GM18508 (cell line): Measurements from ENCODE around the gene POU6F1.

ENCODE experiments used
- ATAC-seq: cut with Tn5 transposase; IDR thresholded peaks from one replicate; pipeline ENCODE4 v1.9.1; 2021; ENCODE audit warnings: moderate number of reproducible peaks; ENCODE audit not compliant: insufficient read depth, unreplicated experiment

The POU6F1 gene

DNA sequence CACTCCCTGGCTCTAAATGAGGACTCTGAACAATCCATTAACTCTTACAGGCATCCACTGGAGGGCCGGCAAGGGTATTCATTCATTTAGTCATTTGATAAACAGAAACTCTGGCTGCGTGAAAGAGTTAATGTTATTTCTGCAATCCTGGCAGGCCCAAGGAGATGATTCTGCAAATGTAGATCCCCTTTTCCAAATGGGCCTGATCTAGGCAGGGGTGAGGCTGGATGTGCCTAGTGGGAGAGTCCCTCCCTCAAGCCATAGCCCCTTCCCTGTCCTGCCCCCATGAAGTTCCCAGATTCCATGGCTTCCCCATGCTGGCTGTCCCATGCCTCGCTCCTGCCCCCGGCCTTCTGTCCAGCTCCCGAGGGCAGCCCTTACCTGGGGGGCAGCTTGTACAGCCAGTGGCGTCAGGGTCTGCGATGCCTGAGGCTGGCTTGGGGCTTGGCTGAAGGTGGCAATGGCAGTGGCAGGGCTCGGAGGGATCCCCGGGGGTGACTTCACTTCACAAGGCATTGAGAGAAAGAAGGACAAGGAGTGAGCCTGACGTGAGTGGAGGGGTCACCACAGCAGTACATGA lies 18.4 kb downstream of the POU6F1 start:
- ATAC-seq = no peak

DNA sequence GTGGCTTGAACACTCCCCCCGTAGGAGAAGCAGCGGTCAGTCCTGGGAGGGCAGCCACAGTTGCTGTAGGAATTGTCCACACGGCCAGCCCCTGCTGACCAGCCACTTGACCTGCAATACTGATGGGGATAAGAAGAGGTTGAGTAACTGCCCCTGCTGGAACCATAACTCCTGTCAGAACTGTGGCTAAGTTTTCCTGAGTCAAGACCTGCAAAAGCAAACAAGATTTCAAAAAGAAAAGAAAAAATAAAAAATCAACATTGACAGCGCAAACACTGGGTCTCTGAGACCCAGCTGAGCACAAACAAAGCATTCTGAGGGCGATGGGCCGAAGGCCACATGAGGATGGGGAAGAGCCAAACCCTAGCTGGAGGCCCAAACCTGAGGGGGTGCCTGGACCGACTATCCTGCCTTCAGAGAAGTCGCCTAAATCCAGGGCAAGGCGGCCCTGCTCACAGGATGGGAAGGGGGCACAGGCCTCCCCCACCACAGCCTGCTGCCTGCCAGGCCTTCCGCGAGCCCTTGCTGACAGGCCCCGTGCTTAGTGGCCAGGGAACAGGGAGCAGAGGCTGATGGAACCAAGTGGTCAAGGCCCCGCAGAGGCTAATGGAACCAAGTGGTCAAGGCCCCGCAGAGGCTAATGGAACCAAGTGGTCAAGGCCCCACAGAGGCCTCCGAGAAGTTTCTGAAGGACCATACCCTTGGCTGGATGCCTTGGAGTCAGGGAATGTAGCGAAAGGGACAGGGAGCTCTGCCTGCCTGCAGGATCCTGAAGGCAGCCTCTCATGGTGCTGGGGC lies 19.1 kb downstream of the POU6F1 start:
- ATAC-seq = no peak

DNA sequence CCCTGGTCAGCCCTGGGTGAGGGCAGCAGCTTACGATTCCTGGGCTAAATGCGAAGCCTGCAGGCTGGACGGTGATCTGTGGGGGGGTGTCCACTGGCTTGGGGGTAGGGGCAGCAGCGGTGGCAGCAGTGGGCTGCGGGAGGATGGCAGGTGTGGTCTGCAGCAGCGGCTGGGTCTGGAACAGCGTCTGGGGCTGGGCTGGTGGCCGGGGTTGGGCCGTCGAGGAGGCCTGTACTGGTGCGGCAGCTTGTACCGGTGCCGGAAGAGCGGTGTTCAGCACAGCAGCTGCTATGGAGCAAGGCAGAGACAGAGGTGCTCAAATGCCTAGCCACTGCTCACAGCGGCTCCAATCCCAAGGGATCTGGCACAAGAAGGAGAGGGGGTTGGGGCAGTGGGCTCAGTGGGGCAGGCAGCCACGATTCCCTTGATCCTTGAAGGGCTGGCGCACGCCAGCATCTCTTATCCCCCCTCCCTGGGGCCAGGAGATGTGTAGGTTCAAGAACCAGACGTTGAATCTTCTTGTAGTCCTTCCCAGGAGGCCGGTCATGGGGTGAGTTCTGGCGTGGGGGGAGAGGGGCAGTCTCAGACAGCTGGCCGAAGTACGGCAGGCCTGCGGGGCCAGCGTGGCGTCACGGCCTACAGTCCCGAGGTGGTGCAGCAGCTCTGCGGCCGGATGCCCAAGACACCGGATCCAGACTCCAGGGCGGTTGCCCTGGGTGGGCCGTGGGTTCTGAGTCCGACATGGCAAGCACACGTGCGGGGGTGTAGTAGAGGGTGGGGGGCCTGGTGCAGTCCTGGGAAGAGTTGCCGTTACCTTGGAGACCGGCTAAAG lies 19.9 kb downstream of the POU6F1 start:
- no peak for ATAC-seq

DNA sequence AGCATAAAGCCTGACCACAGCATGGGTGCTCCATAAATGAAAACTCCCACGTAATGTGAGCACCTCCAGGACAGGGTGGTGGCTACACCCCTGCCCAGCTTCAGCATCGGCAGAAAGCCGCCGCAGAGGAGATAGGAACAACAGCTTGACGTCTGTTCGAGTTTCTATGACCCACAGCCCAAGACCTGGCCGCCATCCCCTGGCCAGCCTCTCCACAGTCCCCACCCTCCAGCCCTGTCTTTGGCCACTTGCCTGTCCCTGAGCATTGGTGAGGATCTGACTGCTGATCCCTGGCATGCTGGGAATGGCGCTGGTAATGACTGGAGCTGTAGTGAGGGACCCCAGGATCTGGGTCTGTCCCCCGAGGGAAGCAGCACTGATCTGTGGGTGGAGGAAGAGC lies 21.3 kb downstream of the POU6F1 start:
- no peak for ATAC-seq

DNA sequence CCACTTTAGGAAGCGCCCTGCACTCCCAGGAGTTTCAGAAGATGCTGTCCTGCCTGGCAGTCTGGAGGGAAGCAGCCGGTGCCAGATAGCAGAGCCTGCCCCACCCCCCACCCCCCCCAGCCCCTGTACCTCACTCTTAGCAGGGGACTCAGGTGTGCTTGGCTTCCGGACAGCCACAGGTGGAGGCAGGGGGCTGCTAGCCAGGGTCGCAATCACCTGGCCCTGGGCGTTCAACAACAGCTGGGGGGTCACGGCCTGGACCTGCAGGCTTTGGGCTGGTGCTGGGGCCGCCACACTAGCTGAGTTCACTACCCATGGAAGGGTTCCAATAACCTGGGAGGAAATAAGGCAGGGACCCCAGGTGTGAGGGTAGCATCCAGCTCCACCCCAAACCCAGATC lies 22.0 kb downstream of the POU6F1 start:
- no peak for ATAC-seq

DNA sequence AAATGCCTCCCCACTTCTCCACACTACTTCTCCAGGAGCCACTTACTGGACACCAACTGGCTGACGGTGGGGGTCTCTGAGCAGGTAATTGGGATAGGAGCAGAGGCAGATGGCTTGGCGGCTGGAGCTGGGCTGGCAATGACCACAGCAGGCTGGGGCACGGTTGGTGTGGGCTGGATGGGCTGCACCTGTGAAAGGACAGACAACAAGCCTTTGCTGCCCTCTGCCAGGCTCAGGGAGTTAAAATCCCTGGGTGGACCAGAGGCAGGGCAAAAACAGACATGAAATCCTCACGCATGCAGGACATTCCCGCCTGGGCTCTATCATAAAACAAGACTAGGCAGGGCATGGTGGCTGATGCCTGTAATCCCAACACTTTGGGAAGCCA lies 25.6 kb downstream of the POU6F1 start:
- ATAC-seq = no peak

DNA sequence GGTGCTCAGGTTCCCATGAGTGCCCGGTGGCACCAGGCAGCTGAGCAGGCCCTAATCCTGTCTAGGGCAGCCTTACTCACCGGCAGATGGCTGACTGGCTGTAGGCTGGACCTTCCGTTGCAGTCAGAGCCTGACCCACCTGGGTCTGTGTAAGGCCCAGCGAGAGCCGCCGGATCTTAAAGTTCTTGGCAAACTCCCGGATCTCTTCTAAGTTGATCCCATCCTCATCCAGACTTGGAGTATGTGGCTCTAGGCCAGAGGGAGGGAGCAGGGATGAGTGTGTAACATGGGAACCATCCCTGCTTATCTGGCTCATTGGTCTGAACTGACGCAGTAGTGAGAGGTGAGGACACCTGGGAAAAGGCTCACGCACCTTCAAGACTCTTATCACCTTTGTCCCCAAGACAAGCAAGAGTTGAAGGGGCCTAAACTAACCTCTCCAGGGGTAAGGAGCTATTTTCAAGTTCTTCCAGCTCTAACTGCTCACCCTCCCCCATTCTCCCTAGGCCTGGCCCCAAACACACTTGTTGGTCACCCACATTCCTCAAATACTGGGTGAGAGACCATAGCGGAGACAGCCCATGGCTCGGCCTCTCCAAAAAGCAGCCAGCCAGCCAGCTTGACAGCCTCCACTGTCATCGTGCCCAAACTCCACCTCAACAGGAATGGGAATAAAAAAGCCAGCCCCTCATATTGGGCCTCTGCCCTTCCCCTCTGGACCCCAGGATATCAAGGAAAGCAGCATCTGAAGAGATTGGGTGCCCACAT lies 26.2 kb downstream of the POU6F1 start:
- no peak for ATAC-seq

DNA sequence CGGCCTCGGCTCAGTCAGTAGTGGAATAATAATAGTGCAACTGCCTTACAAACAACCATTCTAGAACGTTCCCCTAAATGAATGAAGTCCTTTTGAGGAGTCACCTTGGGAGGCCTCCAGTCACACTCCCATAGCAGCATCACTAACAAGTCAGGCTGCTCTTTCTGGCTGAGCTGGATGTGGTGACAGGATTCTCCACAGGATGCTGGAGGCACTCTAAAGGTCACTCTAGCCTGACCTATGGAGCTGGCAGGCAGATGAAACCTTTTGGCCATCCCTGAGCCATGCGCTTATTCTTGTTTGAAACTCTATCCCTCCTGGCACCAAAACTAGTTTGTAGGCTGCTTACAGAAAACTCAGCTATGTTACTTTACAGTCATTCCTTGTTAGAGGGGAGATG lies 27.0 kb downstream of the POU6F1 start:
- no peak for ATAC-seq

DNA sequence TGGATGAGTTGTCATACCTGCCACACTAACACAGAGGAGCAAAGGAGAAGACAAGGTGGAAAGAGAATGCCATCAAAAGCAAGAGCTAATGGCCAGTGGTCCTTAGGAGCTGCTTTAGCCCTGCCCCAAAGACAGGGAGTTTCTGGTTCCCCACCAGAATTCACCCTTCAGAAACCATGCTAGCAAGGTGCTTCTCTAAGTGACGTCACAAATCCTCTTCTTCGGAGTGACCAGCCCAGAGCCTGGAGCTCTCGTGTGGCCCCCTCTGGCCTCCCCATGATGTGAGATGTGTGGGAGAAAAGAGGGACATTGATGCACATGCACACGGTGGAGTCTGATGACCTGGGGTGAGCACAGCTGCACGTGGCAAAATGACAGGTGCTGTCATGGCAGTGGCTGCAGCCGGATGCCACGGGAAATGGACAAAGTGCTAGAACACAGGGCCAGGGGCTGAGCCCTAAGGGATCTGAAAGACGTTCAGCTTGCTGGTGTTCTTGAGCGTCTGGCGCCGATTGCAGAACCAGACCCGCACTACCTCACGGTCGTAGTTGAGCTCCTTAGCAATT lies 28.0 kb downstream of the POU6F1 start:
- ATAC-seq = no peak

DNA sequence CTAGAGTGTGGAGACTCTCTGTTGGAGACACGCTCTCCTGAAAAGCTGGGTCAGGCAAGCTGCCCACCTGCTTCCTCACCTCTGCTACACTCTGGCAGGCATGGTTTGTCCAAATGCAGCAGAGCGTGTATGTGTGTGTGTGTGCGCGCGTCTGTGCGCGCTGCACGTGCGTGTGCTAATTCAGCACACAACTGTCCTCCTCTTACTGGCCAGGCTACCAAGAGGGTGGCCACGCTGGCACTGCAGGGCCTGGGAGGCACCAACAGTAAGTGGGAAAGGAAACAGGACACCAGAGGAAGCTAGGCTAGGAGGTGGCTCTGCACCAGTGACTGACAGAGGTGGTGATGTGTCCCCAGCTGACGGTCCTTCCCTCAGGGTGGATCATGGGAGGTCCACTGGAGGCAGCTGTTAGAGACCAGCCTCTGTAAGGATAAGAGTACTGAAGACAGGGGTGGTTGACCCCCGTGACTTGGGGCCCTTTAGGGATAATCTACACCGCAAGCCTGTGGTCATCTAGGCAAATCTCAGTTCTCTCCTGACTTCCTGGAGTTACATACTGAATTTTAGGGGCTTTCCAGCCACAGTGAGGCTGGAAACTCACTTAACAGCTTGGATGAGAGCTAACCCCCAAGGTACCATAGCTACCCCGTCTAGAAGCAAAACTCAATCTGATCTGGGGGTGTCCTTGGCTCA lies 29.4 kb downstream of the POU6F1 start:
- no peak for ATAC-seq

DNA sequence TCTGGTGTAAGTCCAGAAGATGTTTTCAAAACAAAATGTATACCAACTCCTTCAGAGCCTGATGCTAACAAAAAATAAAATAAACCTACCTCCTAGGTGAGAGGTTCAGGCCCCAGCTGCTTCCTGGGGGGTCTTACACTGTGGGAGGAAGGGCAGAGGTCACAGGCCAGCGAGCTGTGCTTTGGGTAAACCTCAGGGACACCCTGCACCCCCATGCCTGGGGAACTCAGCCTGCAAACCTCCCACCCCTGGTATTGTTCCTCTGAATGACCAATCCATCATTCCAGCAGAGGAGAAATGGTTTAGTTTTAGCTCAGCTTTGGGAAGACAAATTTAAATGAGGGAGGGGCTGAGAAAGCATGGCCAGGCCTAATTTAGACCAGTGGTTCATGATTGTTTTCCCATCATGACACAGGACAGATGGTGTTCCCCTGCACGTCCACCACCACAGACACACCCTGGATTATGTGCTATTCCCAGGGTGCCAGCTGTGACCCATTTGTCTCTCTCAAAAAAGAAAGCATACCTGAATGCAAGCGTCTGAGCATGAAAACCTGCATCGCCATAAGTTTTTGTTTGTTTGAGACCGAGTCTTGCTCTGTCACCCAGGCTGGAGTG lies 30.4 kb downstream of the POU6F1 start:
- no peak for ATAC-seq

DNA sequence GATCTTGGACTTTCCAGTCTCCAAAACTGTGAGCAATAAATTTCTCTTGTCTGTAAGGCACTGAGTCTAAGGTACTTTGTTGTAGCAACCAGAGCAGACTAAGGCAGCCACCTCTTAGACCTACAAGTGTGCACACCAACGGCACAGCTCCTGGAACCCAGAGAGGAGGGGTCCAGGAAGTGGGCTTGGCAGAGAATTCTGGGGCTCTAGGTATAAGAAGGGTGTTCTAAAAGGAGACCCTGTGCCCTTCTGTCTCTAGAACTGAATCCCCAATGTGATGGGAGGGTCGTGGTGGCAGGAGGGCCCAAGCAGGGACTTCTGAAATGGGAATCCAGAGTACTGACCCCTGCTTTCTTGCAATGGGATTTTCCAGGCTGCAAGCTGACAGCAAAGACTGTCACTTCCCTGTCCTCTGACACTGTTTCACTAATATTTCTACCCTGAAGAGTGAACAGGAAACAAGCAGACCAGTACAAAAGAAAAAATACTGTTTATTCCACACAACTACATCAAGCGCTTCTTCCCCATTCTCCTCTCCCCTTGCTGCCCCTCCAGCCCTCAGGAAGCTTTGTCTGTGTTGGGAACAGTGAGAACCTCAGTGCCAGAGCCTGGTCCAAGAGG lies 31.3 kb downstream of the POU6F1 start:
- ATAC-seq = no peak

DNA sequence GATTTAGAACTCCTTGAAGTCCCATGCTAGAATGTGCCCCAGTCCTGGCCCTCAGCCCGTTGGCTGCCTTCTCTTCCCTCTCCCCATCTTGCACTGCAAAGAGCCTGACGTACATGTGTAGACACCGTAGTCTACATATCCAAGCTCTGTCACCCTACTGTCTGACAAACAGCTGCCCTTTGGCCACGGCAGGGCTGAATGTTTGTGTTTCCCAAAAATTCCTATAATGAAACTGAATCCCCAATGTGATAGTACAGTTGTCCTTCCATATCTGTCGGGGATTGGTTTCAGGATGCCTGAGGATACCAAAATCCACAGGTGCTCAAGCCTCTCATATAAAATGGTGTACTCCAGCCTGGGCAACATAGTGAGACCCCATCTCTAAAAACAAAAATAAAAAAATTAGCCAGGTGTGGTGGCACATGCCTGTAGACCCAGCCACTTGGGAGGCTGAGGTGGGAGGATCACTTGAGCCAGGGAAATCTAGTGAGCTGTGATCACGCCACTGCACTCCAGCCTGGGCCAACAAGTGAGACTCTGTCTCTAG lies 32.6 kb downstream of the POU6F1 start:
- no peak for ATAC-seq

DNA sequence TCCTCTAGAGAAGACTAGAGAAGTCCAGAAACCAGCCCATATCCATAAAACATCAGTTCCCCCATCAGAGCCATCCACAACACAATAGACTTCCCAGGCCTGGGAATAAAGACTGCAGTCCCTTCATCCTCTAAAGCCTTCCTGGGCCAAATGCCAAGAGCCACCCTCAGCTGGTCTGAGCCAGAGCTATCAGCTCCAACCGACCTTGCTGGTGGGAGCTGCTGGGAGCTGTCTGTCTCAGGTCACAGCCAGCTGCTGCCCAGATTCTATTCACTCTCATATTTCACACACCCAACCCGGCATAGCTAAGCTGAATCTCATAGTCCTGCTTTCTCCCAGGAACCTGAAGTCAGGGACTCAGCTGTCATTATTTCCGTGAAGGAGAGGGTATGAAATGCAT lies 34.0 kb downstream of the POU6F1 start:
- no peak for ATAC-seq

DNA sequence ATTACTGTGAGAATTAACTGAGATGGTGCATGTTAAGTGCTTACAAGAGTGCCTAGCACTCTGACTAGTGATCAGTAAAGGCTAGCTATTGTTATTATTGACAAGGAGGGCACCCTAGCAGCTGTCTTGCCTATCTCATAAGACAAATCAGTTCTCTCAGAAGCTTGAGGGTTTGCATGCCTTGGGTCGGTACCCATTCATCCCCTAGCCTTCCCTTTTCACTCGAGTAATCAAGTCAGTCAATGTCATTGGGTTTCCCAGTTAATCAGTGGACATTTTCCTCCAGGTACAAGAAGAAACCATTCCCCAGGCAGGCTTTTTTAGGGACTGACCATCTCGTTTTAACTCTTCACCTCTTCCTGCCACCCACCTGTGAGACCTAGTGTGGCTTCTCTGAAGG lies 34.5 kb downstream of the POU6F1 start:
- no peak for ATAC-seq

DNA sequence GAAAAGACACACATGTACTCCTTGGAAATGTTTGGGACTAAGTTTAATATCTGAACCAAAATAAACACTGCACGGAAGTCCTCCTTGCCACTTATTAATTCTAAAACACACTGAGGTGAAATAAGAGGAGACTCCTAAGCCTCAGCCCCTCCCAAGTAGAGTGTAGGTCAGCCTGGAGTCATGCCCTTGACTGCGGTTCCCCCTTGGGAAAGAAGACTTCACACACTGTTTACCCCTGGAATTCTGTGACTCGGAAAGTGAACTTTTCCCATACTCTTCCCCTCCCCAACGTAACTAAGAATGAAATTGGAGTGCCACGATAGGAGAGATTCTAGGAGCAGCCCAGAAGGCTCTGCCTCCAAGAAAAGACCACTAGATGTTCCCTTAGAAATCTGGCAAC lies 36.3 kb downstream of the POU6F1 start:
- ATAC-seq = no peak

DNA sequence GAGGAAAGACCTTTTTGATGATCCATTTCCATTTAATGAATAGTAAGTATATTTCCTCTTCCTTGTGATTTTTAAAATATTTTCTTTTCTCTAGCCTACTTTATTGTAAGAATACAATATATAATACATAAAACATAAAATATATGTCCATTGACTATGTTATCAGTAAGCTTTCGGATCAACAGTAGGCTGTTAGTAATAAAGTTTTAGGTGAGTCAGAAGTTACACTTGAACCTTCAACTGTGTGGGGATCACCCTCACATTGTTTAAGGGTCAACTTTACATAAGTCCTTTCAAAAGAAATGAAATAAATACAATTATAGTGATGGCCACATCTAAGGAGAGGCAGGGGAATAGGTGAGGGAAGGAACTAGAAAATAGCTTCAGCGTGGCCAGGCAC lies 40.0 kb downstream of the POU6F1 start:
- no peak for ATAC-seq

DNA sequence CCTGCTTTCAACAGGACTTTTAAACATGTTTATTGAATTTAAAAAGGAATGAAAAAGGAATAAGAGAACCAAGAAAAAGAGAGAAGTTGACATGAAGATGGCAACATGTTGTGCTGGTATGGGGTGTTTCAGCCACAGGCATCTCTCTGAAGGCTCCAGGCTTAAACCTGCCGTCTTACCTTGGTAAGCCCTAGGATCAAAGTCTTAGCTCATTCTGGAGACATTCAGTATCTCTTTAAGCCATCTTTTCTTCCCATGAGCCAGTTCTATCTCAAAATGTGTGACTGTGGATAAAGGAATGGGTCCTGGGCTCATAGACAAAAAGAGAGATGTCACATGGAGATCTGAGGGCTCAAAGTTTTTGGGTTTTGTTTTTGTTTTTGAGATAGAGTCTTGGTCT lies 43.4 kb downstream of the POU6F1 start:
- no peak for ATAC-seq
